Astrocyte of the cerebellum (primary cell): Measurements from ENCODE around the gene ETHE1.
A peak's percentile ranks its signal among the peaks of the same experiment; 100 is the strongest.
"Not testable (repeated sequence)": the region's sequence is repeated elsewhere in the genome, so short reads cannot be mapped to it uniquely, and the experiment has no call there.

Source experiments
- DNase-seq: peaks from one replicate; pipeline ENCODE4 v3.0.0-alpha.2; 2011; ENCODE audit warnings: low read depth
- H3K4me3 ChIP-seq: 2 replicates; pipeline ENCODE4 v1.5.1; 2011; ENCODE audit warnings: mild to moderate bottlenecking, low read depth, low read length, moderate library complexity
- in situ Hi-C: cut with HindIII; loops from 2 replicates; pipeline ENCODE4 v1.10.0; 2017; ENCODE audit warnings: low sequenced_read_pairs
- TF ChIP-seq, protein P1 (sequence below): IDR thresholded peaks from 2 replicates; pipeline ENCODE4 v1.5.1; 2012; ENCODE audit warnings: low read length, low read depth, moderate library complexity, mild to moderate bottlenecking; ENCODE audit errors: missing control alignments

Gene ETHE1

DNA sequence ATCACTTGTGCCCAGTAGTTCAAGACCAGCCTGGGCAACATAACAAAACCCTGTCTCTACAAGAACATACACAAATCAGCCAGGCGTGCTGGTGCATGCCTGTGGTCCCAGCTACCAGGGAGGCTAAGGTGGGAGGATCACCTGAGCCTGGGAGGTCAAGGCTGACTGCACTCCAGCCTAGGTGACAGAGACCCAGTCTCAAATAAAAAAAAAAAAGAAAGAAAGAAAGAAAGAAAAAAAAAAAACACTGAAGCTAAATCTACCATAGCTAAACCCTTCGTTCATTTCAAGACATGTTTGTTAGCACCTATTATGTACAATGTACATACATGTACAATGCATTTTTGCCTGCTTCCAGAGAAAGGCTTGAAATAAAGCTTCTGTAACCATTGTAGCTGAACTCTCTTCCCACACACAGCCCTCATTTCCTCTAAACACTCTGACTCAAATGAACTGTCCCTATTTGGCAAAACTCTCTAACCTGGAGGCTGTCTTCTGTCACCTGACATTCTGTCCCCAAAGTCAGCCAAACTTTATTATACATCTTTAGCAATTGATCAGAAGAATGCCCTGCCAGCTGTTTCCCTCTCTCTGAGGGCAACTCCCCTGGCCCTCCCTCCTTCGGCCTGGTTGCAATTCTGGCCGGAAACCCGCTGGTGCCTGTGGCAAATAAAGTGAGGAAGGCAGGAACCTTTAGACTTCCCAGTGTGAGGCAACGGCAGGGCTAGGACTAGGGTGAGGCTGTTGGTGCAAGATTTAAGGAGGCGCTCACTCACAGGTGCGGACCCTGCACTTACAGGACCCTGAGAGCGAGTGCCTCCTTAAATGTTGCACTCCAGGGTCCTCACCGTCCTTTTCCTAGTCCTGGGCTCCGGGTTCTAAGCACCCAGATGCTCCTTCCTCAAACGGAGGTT, 1.8 kb downstream of the ETHE1 start:
- DNase-seq: no peak
- in situ Hi-C loops: loop anchor here (5.0 kb wide), 1 partner anchor 78 kb away; no protein-coding TSS in a partner anchor
- H3K4me3 ChIP-seq: peak overlapping the region; percentile 74
- TF ChIP-seq, protein P1, sequence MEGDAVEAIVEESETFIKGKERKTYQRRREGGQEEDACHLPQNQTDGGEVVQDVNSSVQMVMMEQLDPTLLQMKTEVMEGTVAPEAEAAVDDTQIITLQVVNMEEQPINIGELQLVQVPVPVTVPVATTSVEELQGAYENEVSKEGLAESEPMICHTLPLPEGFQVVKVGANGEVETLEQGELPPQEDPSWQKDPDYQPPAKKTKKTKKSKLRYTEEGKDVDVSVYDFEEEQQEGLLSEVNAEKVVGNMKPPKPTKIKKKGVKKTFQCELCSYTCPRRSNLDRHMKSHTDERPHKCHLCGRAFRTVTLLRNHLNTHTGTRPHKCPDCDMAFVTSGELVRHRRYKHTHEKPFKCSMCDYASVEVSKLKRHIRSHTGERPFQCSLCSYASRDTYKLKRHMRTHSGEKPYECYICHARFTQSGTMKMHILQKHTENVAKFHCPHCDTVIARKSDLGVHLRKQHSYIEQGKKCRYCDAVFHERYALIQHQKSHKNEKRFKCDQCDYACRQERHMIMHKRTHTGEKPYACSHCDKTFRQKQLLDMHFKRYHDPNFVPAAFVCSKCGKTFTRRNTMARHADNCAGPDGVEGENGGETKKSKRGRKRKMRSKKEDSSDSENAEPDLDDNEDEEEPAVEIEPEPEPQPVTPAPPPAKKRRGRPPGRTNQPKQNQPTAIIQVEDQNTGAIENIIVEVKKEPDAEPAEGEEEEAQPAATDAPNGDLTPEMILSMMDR: no peak

DNA sequence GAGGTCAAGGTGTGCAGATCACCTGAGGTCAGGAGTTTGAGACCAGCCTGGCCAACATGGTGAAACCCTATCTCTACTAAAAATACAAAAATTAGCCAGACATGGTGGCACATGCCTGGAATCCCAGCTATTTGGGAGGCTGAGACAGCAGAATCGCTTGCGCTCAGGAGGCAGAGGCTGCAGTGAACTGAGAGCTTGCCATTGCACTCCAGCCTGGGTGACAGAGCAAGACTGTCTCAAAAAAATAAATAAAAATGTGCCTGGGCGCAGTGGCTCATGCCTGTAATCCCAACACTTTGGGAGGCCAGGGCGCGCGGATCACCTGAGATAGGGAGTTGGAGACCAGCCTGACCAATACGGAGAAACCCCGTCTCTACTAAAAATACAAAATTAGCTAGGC, 3.3 kb downstream of the ETHE1 start:
- DNase-seq, H3K4me3 ChIP-seq, in situ Hi-C loops: not testable (repeated sequence)

DNA sequence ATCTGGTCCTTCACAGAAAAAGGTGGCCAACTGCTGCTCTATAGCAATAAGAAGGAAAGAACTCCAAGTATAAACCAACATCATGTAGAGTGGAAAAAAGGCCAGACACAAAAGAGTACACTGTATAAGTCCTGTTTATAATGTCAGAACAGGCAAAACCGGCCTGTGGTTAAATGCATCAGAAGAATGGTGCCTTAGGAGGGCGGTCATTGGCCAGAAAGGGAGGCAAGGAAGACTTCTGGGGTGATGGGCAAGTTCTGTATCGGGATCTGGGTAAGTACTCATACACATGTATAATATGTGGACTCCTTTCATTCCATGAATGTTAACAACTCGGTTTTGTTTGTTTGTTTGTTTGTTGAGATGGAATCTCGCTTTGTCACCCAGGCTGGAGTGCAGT, 4.1 kb downstream of the ETHE1 start:
- H3K4me3 ChIP-seq: no peak overlapping the region

DNA sequence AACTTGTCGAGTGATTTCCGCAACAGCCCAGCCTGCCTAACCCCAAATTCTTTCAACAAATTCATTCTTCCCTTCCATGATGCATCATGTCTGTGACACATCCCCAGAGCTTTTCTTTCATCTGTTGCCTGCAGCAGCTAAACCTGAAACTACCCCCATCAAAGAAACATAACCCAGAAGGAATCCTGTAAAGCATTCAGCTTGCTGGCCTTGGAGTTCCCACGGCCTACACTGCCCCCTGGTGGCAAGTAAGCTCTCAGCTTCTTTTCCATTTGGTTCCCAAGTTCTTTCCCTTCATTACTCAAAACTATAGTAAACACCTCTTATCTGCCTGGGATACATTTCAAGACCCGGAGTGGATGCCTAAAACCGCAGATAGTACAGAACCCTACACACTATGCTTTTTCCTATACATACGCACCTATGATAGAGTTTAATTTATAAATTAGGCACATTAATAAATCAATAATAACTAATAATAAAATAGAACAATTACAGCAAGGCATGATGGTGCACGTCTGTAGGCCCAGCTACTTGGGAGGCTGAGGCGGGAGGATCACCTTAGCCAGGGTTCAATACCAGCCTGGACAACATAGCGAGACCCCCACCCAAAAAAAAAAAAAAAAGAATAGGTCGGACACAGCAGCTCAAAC, 7.4 kb downstream of the ETHE1 start:
- H3K4me3 ChIP-seq: no peak overlapping the region
- in situ Hi-C loops: no loop called here
- TF ChIP-seq, protein P1: peak; percentile 85
- DNase-seq: peak; percentile 90

More for the DNA sequence above, 4.1 kb downstream of the ETHE1 start:
- in situ Hi-C loops: no loop called here
- no peak for DNase-seq
- TF ChIP-seq, protein P1: no peak

DNA sequence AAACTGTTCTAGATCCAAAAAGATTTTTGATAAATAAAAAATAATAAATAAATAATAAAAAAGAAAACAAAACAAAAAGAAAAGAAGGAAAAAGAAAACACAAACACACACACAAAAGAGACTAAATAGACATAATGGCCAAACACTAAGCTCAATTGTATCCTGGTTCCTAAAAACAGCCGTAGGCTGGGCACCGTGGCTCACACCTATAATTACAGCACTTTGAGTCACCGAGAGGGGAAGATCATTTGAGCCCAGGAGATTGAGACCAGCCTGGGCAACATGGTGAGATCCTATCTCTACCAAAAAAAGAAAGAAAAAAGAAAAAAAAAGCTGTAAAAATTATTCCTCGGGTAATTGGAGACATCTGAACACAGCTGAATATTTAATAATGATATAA, 8.9 kb downstream of the ETHE1 start:
- DNase-seq: no peak
- no peak overlapping the region for H3K4me3 ChIP-seq
- TF ChIP-seq, protein P1: no peak
- in situ Hi-C loops: no loop called here

DNA sequence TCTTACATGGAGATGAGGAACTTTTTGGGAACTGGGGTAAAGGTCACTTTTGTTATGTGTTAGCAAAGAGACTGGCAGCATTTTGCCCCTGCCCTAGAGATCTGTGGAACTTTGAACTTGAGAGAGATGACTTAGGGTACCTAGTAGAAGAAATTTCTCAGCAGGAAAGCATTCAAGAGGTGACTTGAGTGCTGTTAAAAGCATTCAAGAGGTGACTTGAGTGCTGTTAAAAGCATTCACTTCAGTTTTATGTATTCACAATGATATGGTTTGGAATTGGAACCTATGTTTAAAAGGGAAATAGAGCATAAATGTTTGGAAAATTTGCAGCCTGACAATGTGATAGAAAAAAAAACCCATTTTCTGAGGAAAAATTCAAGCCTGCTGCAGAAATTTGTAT, 14.6 kb downstream of the ETHE1 start:
- H3K4me3 ChIP-seq, in situ Hi-C loops, DNase-seq: not testable (repeated sequence)

DNA sequence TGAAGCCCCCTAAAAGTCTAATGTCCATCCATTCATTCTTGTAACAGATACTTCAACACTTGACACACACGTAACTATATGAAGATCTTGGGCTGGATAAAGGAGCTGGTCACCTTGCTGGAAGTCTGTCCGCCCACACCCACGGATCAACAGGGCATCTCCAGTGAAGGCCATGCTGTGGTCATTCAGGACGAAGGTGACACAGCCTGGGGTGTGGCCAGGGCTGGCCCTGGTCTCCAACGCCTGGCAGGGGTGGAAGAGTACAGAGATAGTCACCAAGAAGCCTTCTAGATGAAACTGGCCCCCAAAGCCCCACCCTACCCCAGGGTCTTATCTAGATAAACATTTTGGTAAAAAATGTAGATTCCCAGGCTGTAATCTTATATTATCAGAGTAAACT, 15.7 kb downstream of the ETHE1 start:
- DNase-seq: no peak
- no peak overlapping the region for H3K4me3 ChIP-seq
- in situ Hi-C loops: no loop called here
- TF ChIP-seq, protein P1: no peak
